NOMO-1 treated with DMSO at 0.1 percent for 48 hours (cell line): ENCODE results near the gene PAX3.
"Not testable (repeated sequence)": the region's sequence is repeated elsewhere in the genome, so short reads cannot be mapped to it uniquely, and the experiment has no call there.

ENCODE experiments used
- DNase-seq: peaks from one replicate; lab custom pipeline; 2025; ENCODE audit not compliant: unreplicated experiment; lab: John Stamatoyannopoulos, UW

Gene PAX3

DNA sequence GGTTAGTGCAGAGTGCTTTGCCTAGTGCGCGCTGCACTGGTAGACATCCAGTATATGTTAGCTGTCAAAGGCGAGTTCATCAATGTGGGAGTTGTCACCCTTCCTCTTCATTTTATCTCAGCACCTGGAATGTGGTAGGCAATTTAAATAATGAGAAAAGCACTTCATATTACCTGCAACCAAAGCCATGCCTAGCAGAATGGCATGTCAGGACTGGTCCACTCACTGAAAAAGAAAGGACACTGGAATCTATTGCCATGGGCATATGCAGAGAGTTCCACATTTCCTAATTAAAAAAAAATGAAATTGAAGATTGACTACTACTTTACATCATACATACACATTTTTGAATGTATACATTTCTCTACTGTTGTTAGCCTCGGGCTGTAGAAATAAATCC, 139.6 kb downstream of the PAX3 start:
- no peak for DNase-seq

DNA sequence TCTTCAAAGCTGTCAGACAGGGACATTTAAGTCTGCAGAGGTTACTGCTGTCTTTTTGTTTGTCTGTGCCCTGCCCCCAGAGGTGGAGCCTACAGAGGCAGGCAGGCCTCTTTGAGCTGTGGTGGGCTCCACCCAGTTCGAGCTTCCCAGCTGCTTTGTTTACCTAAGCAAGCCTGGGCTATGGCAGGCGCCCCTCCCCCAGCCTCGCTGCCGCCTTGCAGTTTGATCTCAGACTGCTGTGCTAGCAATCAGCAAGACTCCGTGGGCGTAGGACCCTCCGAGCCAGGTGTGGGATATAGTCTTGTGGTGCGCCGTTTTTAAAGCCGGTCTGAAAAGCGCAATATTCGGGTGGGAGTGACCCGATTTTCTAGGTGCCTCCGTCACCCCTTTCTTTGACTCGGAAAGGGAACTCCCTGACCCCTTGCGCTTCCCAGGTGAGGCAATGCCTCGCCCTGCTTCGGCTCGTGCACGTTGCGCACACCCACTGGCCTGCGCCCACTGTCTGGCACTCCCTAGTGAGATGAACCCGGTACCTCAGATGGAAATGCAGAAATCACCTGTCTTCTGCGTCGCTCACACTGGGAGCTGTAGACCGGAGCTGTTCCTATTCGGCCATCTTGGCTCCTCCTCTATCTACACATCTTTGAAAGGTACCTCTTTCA, 143.7 kb downstream of the PAX3 start:
- DNase-seq = not testable (repeated sequence)
